ENCODE measurements around the gene CIBAR2.

Gene CIBAR2

DNA sequence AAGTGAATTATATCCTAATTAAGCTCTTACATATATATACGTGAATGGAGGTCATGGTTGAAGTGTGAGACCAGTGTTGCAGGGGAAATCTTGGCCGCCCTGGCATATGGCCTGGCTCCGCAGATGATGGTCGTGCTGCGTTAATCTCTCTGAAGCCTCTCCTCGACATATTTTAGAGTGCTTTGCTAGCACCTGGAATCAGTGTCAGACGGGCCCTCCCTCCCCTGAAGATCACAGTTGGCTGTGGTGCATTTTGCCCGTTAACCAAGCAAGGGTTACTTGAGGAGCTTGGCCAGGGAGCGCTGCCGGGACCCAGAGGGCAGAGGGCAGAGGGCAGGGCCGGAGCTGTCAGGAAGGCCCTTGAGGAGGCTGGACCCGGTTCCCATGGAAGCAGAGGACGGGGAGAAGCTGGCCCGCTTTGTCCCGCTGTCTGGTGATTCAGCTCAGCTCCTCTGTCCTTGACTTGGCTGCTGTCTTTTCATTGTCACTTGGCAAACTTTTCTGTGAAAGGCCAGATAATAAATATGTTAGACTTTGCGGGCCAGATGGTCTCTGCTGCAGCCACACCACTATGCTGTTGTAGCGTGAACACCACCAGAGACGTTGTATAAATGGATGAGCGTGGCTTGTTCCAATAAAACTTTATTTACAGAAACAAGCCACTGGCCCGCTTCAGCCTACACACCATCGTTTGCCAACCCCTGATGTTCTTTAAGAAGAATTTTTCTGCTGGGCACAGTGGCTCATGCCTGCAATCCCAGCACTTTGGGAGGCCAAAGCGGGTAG, 32.3 kb downstream of the CIBAR2 start:
- TF ChIP-seq ZNF223 (tag by site-specific recombination; IDR thresholded peaks at IDR 0.05) (no peak), ZNF311 (tag by site-specific recombination; IDR thresholded peaks at IDR 0.05; ENCODE audit: borderline replicate concordance) (no peak), TCF7L2 (IDR thresholded peaks at IDR 0.05; ENCODE audit: borderline replicate concordance, low read depth, low read length) (no peak), ZNF302 (tag by site-specific recombination; IDR thresholded peaks at IDR 0.05; ENCODE audit: low read depth) (no peak), ZNF48 (tag by site-specific recombination; IDR thresholded peaks at IDR 0.05) (no peak), ZNF426 (tag by site-specific recombination; IDR thresholded peaks at IDR 0.05) (no peak), ZBTB26 (tag by site-specific recombination; optimal IDR thresholded peaks at IDR 0.05) (no peak), ZFP3 (tag by site-specific recombination; IDR thresholded peaks at IDR 0.05; ENCODE audit: low read depth) (no peak), ZNF701 (tag by site-specific recombination; IDR thresholded peaks at IDR 0.05) (no peak), SCRT1 (tag by site-specific recombination; IDR thresholded peaks at IDR 0.05; ENCODE audit: borderline replicate concordance) (no peak), ZNF157 (tag by site-specific recombination; IDR thresholded peaks at IDR 0.05) (no peak), ZNF560 (tag by site-specific recombination; IDR thresholded peaks at IDR 0.05; ENCODE audit: borderline replicate concordance) (no peak), SETDB1 (IDR thresholded peaks at IDR 0.05; ENCODE audit: insufficient read length, low read length) (no peak), ZNF558 (tag by site-specific recombination; IDR thresholded peaks at IDR 0.05) (no peak), ZNF37A (tag by site-specific recombination; IDR thresholded peaks at IDR 0.05) (no peak), KLF8 (tag by site-specific recombination; IDR thresholded peaks at IDR 0.05) (no peak)
- TF ChIP-seq, protein P1, sequence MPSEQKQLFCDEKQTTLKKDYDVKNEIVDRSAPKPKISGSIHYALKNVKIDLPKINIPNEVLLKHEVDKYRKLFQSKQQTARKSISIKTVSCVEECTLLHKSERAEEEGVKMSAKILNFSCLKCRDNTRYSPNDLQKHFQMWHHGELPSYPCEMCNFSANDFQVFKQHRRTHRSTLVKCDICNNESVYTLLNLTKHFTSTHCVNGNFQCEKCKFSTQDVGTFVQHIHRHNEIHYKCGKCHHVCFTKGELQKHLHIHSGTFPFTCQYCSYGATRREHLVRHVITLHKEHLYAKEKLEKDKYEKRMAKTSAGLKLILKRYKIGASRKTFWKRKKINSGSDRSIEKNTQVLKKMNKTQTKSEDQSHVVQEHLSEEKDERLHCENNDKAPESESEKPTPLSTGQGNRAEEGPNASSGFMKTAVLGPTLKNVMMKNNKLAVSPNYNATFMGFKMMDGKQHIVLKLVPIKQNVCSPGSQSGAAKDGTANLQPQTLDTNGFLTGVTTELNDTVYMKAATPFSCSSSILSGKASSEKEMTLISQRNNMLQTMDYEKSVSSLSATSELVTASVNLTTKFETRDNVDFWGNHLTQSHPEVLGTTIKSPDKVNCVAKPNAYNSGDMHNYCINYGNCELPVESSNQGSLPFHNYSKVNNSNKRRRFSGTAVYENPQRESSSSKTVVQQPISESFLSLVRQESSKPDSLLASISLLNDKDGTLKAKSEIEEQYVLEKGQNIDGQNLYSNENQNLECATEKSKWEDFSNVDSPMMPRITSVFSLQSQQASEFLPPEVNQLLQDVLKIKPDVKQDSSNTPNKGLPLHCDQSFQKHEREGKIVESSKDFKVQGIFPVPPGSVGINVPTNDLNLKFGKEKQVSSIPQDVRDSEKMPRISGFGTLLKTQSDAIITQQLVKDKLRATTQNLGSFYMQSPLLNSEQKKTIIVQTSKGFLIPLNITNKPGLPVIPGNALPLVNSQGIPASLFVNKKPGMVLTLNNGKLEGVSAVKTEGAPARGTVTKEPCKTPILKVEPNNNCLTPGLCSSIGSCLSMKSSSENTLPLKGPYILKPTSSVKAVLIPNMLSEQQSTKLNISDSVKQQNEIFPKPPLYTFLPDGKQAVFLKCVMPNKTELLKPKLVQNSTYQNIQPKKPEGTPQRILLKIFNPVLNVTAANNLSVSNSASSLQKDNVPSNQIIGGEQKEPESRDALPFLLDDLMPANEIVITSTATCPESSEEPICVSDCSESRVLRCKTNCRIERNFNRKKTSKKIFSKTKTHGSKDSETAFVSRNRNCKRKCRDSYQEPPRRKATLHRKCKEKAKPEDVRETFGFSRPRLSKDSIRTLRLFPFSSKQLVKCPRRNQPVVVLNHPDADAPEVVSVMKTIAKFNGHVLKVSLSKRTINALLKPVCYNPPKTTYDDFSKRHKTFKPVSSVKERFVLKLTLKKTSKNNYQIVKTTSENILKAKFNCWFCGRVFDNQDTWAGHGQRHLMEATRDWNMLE (tag by site-specific recombination; conservative IDR thresholded peaks at IDR 0.05; ENCODE audit: low read depth): no peak
- TF ChIP-seq, protein P2, sequence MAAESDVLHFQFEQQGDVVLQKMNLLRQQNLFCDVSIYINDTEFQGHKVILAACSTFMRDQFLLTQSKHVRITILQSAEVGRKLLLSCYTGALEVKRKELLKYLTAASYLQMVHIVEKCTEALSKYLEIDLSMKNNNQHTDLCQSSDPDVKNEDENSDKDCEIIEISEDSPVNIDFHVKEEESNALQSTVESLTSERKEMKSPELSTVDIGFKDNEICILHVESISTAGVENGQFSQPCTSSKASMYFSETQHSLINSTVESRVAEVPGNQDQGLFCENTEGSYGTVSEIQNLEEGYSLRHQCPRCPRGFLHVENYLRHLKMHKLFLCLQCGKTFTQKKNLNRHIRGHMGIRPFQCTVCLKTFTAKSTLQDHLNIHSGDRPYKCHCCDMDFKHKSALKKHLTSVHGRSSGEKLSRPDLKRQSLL (tag by site-specific recombination; IDR thresholded peaks at IDR 0.05): no peak
- Histone ChIP-seq H3K4me3 (ENCODE audit: low read depth, low read length) (no peak overlapping the region), H3K9me3 (ENCODE audit: control insufficient read depth, insufficient read depth, low read depth, low read length) (no peaks in the 10 kb centered on the region), H3K36me3 (ENCODE audit: control insufficient read depth in 2 of 2, insufficient read depth in 1 of 2, low read length in 2 of 2) (peaks cover 0 to 18% of the 10 kb centered on the region in 2 experiments; a peak in 1 of 3 replicates), H3K4me1 (ENCODE audit: control insufficient read depth, insufficient read depth, low read length) (no peaks in the 10 kb centered on the region), H3K27ac (ENCODE audit: extremely low read depth, low read depth, low read length) (no peak overlapping the region)
- POLR2A ChIA-PET: no interaction called here
- CTCF ChIA-PET: no interaction called here

GRCh38 chr16:85078952-85079351, 33.3 kb downstream of the CIBAR2 start:
- Histone ChIP-seq H3K4me3 (ENCODE audit: low read depth, low read length) (no peak overlapping the region), H3K27ac (ENCODE audit: extremely low read depth, low read depth, low read length) (no peak overlapping the region), H3K4me1 (ENCODE audit: control insufficient read depth, insufficient read depth, low read length) (no peaks in the 10 kb centered on the region), H3K9me3 (ENCODE audit: control insufficient read depth, insufficient read depth, low read depth, low read length) (no peaks in the 10 kb centered on the region), H3K36me3 (ENCODE audit: control insufficient read depth in 2 of 2, insufficient read depth in 1 of 2, low read length in 2 of 2) (peaks cover 0 to 18% of the 10 kb centered on the region in 2 experiments; a peak in 1 of 3 replicates)
- no peak for TF ChIP-seq ZNF140 (tag by site-specific recombination; IDR thresholded peaks at IDR 0.05)
- peak; percentile 78; the same call in 1 of the 2 replicates for TF ChIP-seq ZNF184 (tag by site-specific recombination; IDR thresholded peaks at IDR 0.05)
- TF ChIP-seq ZNF473 (tag by site-specific recombination; IDR thresholded peaks at IDR 0.05): no peak
- ChIA-PET POLR2A (no interaction called here), CTCF (no interaction called here)
